T-cell (primary cell): Measurements from ENCODE around the gene ATRN. TPM values are rescaled to one million over a fixed set of nuclear protein-coding genes. Genes with fewer than 3 reads are reported as not detected.

Source experiments
- ATAC-seq, 4 experiments: fragments of 200-7000 bp in 3 of 4; fragments of 150-1000 bp in 1 of 4; cut with Tn5 transposase; replicated peaks in 1 of 4; 1 replicate in 3 of 4; 2 replicates in 1 of 4; pipeline ENCODE4 v1.10.0; 2021; ENCODE audit warnings: moderate library complexity in 3 of 4, mild to moderate bottlenecking in 2 of 4, moderate number of reproducible peaks in 1 of 4
- CTCF ChIA-PET, 2 donors: fragments of 300-600 bp; sonication (Branson Sonifier 250); formaldehyde crosslinking; loops; one replicate each; lab custom pipeline; 2022; ENCODE audit warnings: antibody characterized with exemption in 2 of 2; lab: Charles Lee
- POLR2A ChIA-PET, 2 donors: fragments of 300-600 bp; sonication (Branson Sonifier 250); formaldehyde crosslinking; loops; one replicate each; lab custom pipeline; 2022; ENCODE audit warnings: antibody characterized with exemption in 2 of 2; lab: Charles Lee
- DNase-seq, 35 experiments: peaks; one replicate each; pipeline versions ENCODE4 v3.0.0 to v3.0.0-alpha.2; 2013 to 2023
- H3K27ac ChIP-seq: one replicate; pipeline ENCODE4 v1.5.1; 2013; ENCODE audit warnings: low read length
- H3K27me3 ChIP-seq, 2 experiments: replicated peaks in 1 of 2; 1 replicate in 1 of 2; 2 replicates in 1 of 2; pipeline versions ENCODE4 v1.6.1 to v1.7.0; 2013; ENCODE audit warnings: low read length in 1 of 2, mixed read lengths in 1 of 2; ENCODE audit not compliant: control insufficient read depth in 2 of 2, insufficient read depth in 2 of 2; ENCODE audit errors: extremely low read depth in 1 of 2
- H3K36me3 ChIP-seq, 2 donors: 1 replicate in 1 of 2; 2 replicates in 1 of 2; pipeline versions ENCODE4 v1.6.1 to v1.7.0; 2013; ENCODE audit warnings: low read length in 1 of 2; ENCODE audit not compliant: control insufficient read depth in 2 of 2, insufficient read depth in 1 of 2; ENCODE audit errors: extremely low read depth in 1 of 2
- H3K4me1 ChIP-seq, 2 experiments: 1 replicate in 1 of 2; 2 replicates in 1 of 2; pipeline versions ENCODE4 v1.6.1 to v1.7.0; 2013; ENCODE audit warnings: low read length in 2 of 2, mixed read lengths in 1 of 2; ENCODE audit not compliant: insufficient read depth in 2 of 2, control insufficient read depth in 1 of 2; ENCODE audit errors: extremely low read depth in 1 of 2
- H3K4me3 ChIP-seq, 2 donors: 1 replicate in 1 of 2; 2 replicates in 1 of 2; pipeline versions ENCODE4 v1.5.1 to v1.7.0; 2013; ENCODE audit warnings: mild to moderate bottlenecking in 2 of 2, low read length in 1 of 2, moderate library complexity in 1 of 2; ENCODE audit not compliant: control insufficient read depth in 1 of 2; ENCODE audit errors: extremely low read depth in 1 of 2
- H3K9me3 ChIP-seq: 2 replicates; pipeline ENCODE4 v1.7.0; 2013
- H3K27ac Mint-ChIP-seq, 2 donors: one replicate each; pipeline ENCODE4 v1.8.0; 2020 to 2021; ENCODE audit warnings: mild to moderate bottlenecking in 2 of 2, mixed read lengths in 2 of 2
- H3K27me3 Mint-ChIP-seq, 2 donors: one replicate each; pipeline ENCODE4 v1.8.0; 2021 to 2022; ENCODE audit warnings: mixed read lengths in 2 of 2
- H3K36me3 Mint-ChIP-seq: one replicate; pipeline ENCODE4 v1.8.0; 2021; ENCODE audit warnings: mixed read lengths
- H3K4me1 Mint-ChIP-seq, 3 donors: one replicate each; pipeline ENCODE4 v1.8.0; 2020 to 2022; ENCODE audit warnings: mixed read lengths in 3 of 3, mild to moderate bottlenecking in 1 of 3
- H3K4me3 Mint-ChIP-seq, 3 donors: one replicate each; pipeline ENCODE4 v1.8.0; 2020 to 2022; ENCODE audit warnings: mild to moderate bottlenecking in 3 of 3, mixed read lengths in 3 of 3, moderate library complexity in 3 of 3
- H3K9me3 Mint-ChIP-seq, 3 donors: one replicate each; pipeline ENCODE4 v1.8.0; 2020 to 2022; ENCODE audit warnings: mixed read lengths in 3 of 3
- WGBS: methylation state at CpG from one replicate; pipeline ENCODE4 v1.1.5; 2013; ENCODE audit warnings: missing lambda C conversion rate; ENCODE audit not compliant: insufficient coverage; 5-methylcytosine and 5-hydroxymethylcytosine counted together
- total RNA-seq, 35 experiments: library from RNA in 6 of 35; stranded (reverse) in 6 of 35; fragments of 120-200 nt in 1 of 35; gene quantifications; one replicate each; pipeline versions ENCODE4 v1.2.1 to v1.2.4 and lab custom pipeline; 2013 to 2026

ATRN gene
- total RNA-seq, 5 donors from 2014 or later (not counting 1 experiment from before 2014, with no cell fraction given) = 13.6 to 15.8 (median 13.7) TPM

- CTCF ChIA-PET = no interaction called here
- no peak overlapping the region for H3K4me3 ChIP-seq
- H3K4me1 Mint-ChIP-seq = no peaks in the 10 kb centered on the region
- no peak for DNase-seq
- no CpG with 5 or more reads among the region's 1 CpG for WGBS
- no peaks in the 10 kb centered on the region for H3K9me3 Mint-ChIP-seq
- no peak overlapping the region for H3K27ac Mint-ChIP-seq
- no peaks in the 10 kb centered on the region for H3K9me3 ChIP-seq
- no peaks in the 10 kb centered on the region for H3K27me3 ChIP-seq
- H3K27ac ChIP-seq = no peak overlapping the region
- peaks cover 34% of the 10 kb centered on the region for H3K36me3 Mint-ChIP-seq
- H3K4me1 ChIP-seq = no peaks in the 10 kb centered on the region
- ATAC-seq = no peak
- no peaks in the 10 kb centered on the region for H3K27me3 Mint-ChIP-seq
- no peak overlapping the region for H3K4me3 Mint-ChIP-seq
- H3K36me3 ChIP-seq = peaks cover 3 to 10% of the 10 kb centered on the region in 2 donors
- POLR2A ChIA-PET = no interaction called here
Observed at GRCh38 chr20:3635346-3635745, 164.5 kb downstream of the ATRN start.

- Mint-ChIP-seq H3K4me3 (no peak overlapping the region), H3K27ac (no peak overlapping the region), H3K9me3 (no peaks in the 10 kb centered on the region), H3K4me1 (no peaks in the 10 kb centered on the region), H3K27me3 (no peaks in the 10 kb centered on the region), H3K36me3 (peaks cover 48% of the 10 kb centered on the region)
- DNase-seq (no peak), ATAC-seq (no peak)
- no peaks in the 10 kb centered on the region for H3K4me1 ChIP-seq
- ChIA-PET CTCF (no interaction called here), POLR2A (interaction anchor here in 1 of 2 donors (0.5 kb wide), 1 partner anchor 34 kb away, joined by 3 read pairs; no protein-coding TSS in a partner anchor)
- H3K9me3 ChIP-seq = no peaks in the 10 kb centered on the region
- no peak overlapping the region for H3K27ac ChIP-seq
- WGBS = no CpG with 5 or more reads among the region's 3 CpGs
- H3K4me3 ChIP-seq = no peak overlapping the region
- peaks cover 12 to 16% of the 10 kb centered on the region in 2 donors for H3K36me3 ChIP-seq
- no peaks in the 10 kb centered on the region for H3K27me3 ChIP-seq
Observed at GRCh38 chr20:3640259-3640658, 169.4 kb downstream of the ATRN start.

GRCh38 chr20:3645309-3646066 lies 174.7 kb downstream of the ATRN start:
- no peaks in the 10 kb centered on the region for H3K9me3 Mint-ChIP-seq
- no peaks in the 10 kb centered on the region for H3K4me1 ChIP-seq
- H3K4me3 ChIP-seq = no peak overlapping the region
- CTCF ChIA-PET = no interaction called here
- H3K27ac Mint-ChIP-seq = no peak overlapping the region
- no peak overlapping the region for H3K4me3 Mint-ChIP-seq
- H3K4me1 Mint-ChIP-seq = no peaks in the 10 kb centered on the region
- no peaks in the 10 kb centered on the region for H3K9me3 ChIP-seq
- H3K36me3 Mint-ChIP-seq = peaks cover 62% of the 10 kb centered on the region
- no peak for DNase-seq
- peaks cover 15 to 29% of the 10 kb centered on the region in 2 donors for H3K36me3 ChIP-seq
- POLR2A ChIA-PET = no interaction called here
- 95% methylated on average over 13 of the region's 20 CpGs for WGBS
- H3K27me3 Mint-ChIP-seq = no peaks in the 10 kb centered on the region
- H3K27me3 ChIP-seq = no peaks in the 10 kb centered on the region
- H3K27ac ChIP-seq = no peak overlapping the region
- ATAC-seq = no peak

GRCh38 chr20:3646067-3646440 lies 175.2 kb downstream of the ATRN start:
- peaks cover 57% of the 10 kb centered on the region for H3K36me3 Mint-ChIP-seq
- POLR2A ChIA-PET = no interaction called here
- H3K4me3 Mint-ChIP-seq = no peak overlapping the region
- ATAC-seq (no peak), DNase-seq (no peak)
- Histone ChIP-seq H3K4me3 (no peak overlapping the region), H3K4me1 (no peaks in the 10 kb centered on the region), H3K9me3 (no peaks in the 10 kb centered on the region), H3K36me3 (peaks cover 15 to 29% of the 10 kb centered on the region in 2 donors), H3K27me3 (no peaks in the 10 kb centered on the region), H3K27ac (no peak overlapping the region)
- CTCF ChIA-PET = no interaction called here
- no peak overlapping the region for H3K27ac Mint-ChIP-seq
- H3K9me3 Mint-ChIP-seq = no peaks in the 10 kb centered on the region
- no CpG with 5 or more reads among the region's 5 CpGs for WGBS
- H3K4me1 Mint-ChIP-seq = no peaks in the 10 kb centered on the region
- no peaks in the 10 kb centered on the region for H3K27me3 Mint-ChIP-seq

- Mint-ChIP-seq H3K9me3 (no peaks in the 10 kb centered on the region), H3K27ac (no peak overlapping the region), H3K4me3 (no peak overlapping the region), H3K27me3 (no peaks in the 10 kb centered on the region), H3K36me3 (peaks cover 57% of the 10 kb centered on the region), H3K4me1 (no peaks in the 10 kb centered on the region)
- Histone ChIP-seq H3K27ac (no peak overlapping the region), H3K9me3 (no peaks in the 10 kb centered on the region), H3K36me3 (peaks cover 15 to 29% of the 10 kb centered on the region in 2 donors), H3K27me3 (no peaks in the 10 kb centered on the region), H3K4me3 (no peak overlapping the region), H3K4me1 (no peaks in the 10 kb centered on the region)
- DNase-seq (no peak), ATAC-seq (no peak)
- ChIA-PET POLR2A (no interaction called here), CTCF (no interaction called here)
- 98% methylated on average over 6 of the region's 13 CpGs for WGBS
Observed at GRCh38 chr20:3646651-3647050, 175.8 kb downstream of the ATRN start.

- H3K36me3 ChIP-seq = peaks cover 12 to 29% of the 10 kb centered on the region in 2 donors
- ATAC-seq = no peak
- H3K4me1 ChIP-seq = no peaks in the 10 kb centered on the region
- no peak for DNase-seq
- ChIA-PET POLR2A (no interaction called here), CTCF (no interaction called here)
- H3K4me3 Mint-ChIP-seq = no peak overlapping the region
- peaks cover 0 to 4% (median 2%) of the 10 kb centered on the region in 3 donors for H3K9me3 Mint-ChIP-seq
- H3K27ac ChIP-seq = no peak overlapping the region
- peaks cover 51% of the 10 kb centered on the region for H3K36me3 Mint-ChIP-seq
- no peak overlapping the region for H3K27ac Mint-ChIP-seq
- H3K9me3 ChIP-seq = no peaks in the 10 kb centered on the region
- no peaks in the 10 kb centered on the region for H3K27me3 ChIP-seq
- H3K4me1 Mint-ChIP-seq = peaks cover 0 to 5% (median 0%) of the 10 kb centered on the region in 3 donors
- H3K4me3 ChIP-seq = no peak overlapping the region
- no peaks in the 10 kb centered on the region for H3K27me3 Mint-ChIP-seq
Observed at GRCh38 chr20:3647473-3647872, 176.7 kb downstream of the ATRN start.
